Activated CD8-positive, alpha-beta T cell treated with anti-CD3 and anti-CD28 coated beads, Interleukin-2, amount 10 ng/mL, durations not matched to agents 7 days and 5 days (primary cell): ENCODE results near the gene USP14. TPM values are rescaled to one million over a fixed set of nuclear protein-coding genes. Genes with fewer than 3 reads are reported as not detected.
"Not testable (repeated sequence)": the region's sequence is repeated elsewhere in the genome, so short reads cannot be mapped to it uniquely, and the experiment has no call there.

Source experiments
- ATAC-seq: fragments of 150-1000 bp; cut with Tn5 transposase; one replicate; pipeline ENCODE4 v1.10.0; 2021; ENCODE audit warnings: moderate library complexity
- CTCF ChIA-PET: fragments of 350-600 bp; sonication (Branson Sonifier 250); formaldehyde crosslinking; loops from one replicate; lab custom pipeline; 2021; ENCODE audit warnings: antibody characterized with exemption; lab: Charles Lee
- POLR2A ChIA-PET: fragments of 350-600 bp; sonication (Branson Sonifier 250); formaldehyde crosslinking; loops from one replicate; lab custom pipeline; 2021; ENCODE audit warnings: antibody characterized with exemption; lab: Charles Lee
- DNase-seq: peaks from one replicate; pipeline ENCODE4 v3.0.0-alpha.2; 2020
- H3K27ac Mint-ChIP-seq: one replicate; pipeline ENCODE4 v1.8.0; 2021; ENCODE audit warnings: mild to moderate bottlenecking, mixed read lengths
- H3K27me3 Mint-ChIP-seq: one replicate; pipeline ENCODE4 v1.8.0; 2021; ENCODE audit warnings: low read depth, mixed read lengths
- H3K36me3 Mint-ChIP-seq: one replicate; pipeline ENCODE4 v1.8.0; 2021; ENCODE audit warnings: low read depth, mixed read lengths
- H3K4me1 Mint-ChIP-seq: one replicate; pipeline ENCODE4 v1.8.0; 2021; ENCODE audit warnings: low read depth, mixed read lengths
- H3K4me3 Mint-ChIP-seq: one replicate; pipeline ENCODE4 v1.8.0; 2021; ENCODE audit warnings: mild to moderate bottlenecking, mixed read lengths
- H3K9me3 Mint-ChIP-seq: one replicate; pipeline ENCODE4 v1.8.0; 2022; ENCODE audit warnings: mixed read lengths; ENCODE audit not compliant: insufficient read depth
- total RNA-seq, 2 experiments: library from RNA; stranded (reverse); gene quantifications; one replicate each; pipeline ENCODE4 v1.2.3, GENCODE V29; 2021

Gene USP14
- 10 to 100 TPM; 71.9 to 82.7 TPM for total RNA-seq

- Mint-ChIP-seq H3K4me3 (peak within 1 kb of the TSS; percentile 88), H3K27me3 (no peaks in the 10 kb centered on the region), H3K27ac (peak within 1 kb of the TSS; percentile 92), H3K9me3 (no peaks in the 10 kb centered on the region), H3K36me3 (peaks cover 14% of the 10 kb centered on the region), H3K4me1 (peaks cover 35% of the 10 kb centered on the region)
- peak; percentile 95 for ATAC-seq
- CTCF ChIA-PET = interaction anchor here (0.7 kb wide), 1 partner anchor 22 kb away, joined by 3 read pairs; no protein-coding TSS in a partner anchor
- DNase-seq = peak; percentile 99
- POLR2A ChIA-PET = interaction anchor here (1.0 to 2.1 kb wide), 2 partner anchors 78 to 110 kb away, joined by 5 to 22 read pairs; partner anchors contain the start of gene THOC1
These were observed at the start of gene USP14 for GRCh38 chr18:158128-159036. USP14 (plus strand) TSS chr18:158557; CDS start chr18:158699, 142 bp downstream.

- ATAC-seq, H3K36me3 Mint-ChIP-seq, H3K27me3 Mint-ChIP-seq, H3K4me1 Mint-ChIP-seq, DNase-seq, H3K27ac Mint-ChIP-seq, POLR2A ChIA-PET, H3K4me3 Mint-ChIP-seq: not testable (repeated sequence)
- peaks cover 23% of the 10 kb centered on the region for H3K9me3 Mint-ChIP-seq
- CTCF ChIA-PET = interaction anchor here (0.7 kb wide), 1 partner anchor 369 kb away, joined by 3 read pairs; no protein-coding TSS in a partner anchor
These were observed 49.7 kb upstream of the USP14 start for GRCh38 chr18:108665-109063.

- H3K27me3 Mint-ChIP-seq, H3K4me1 Mint-ChIP-seq, H3K27ac Mint-ChIP-seq, ATAC-seq, H3K36me3 Mint-ChIP-seq, H3K4me3 Mint-ChIP-seq, POLR2A ChIA-PET: not testable (repeated sequence)
- CTCF ChIA-PET = interaction anchor here (0.6 to 0.7 kb wide), 2 partner anchors 158 to 369 kb away, joined by 3 read pairs; partner anchors contain the start of gene THOC1
- H3K9me3 Mint-ChIP-seq = peaks cover 23% of the 10 kb centered on the region
- peak; percentile 74 for DNase-seq
These were observed 49.0 kb upstream of the USP14 start for GRCh38 chr18:109130-109921.

GRCh38 chr18:109922-110261, 48.5 kb upstream of the USP14 start:
- ATAC-seq, POLR2A ChIA-PET, H3K27me3 Mint-ChIP-seq, H3K36me3 Mint-ChIP-seq, H3K27ac Mint-ChIP-seq, H3K4me3 Mint-ChIP-seq, H3K4me1 Mint-ChIP-seq: not testable (repeated sequence)
- CTCF ChIA-PET = interaction anchor here (0.6 kb wide), 1 partner anchor 158 kb away, joined by 3 read pairs; the partner anchor contains the start of gene THOC1
- H3K9me3 Mint-ChIP-seq = peaks cover 23% of the 10 kb centered on the region
- DNase-seq = peak; percentile 32

GRCh38 chr18:110351-111201, 47.8 kb upstream of the USP14 start:
- POLR2A ChIA-PET, H3K27ac Mint-ChIP-seq, H3K36me3 Mint-ChIP-seq, ATAC-seq, CTCF ChIA-PET, H3K4me1 Mint-ChIP-seq, H3K4me3 Mint-ChIP-seq, H3K27me3 Mint-ChIP-seq: not testable (repeated sequence)
- peaks cover 23% of the 10 kb centered on the region for H3K9me3 Mint-ChIP-seq
- DNase-seq = peak; percentile 38

- H3K9me3 Mint-ChIP-seq = peaks cover 23% of the 10 kb centered on the region
- H3K4me1 Mint-ChIP-seq = peaks cover 7% of the 10 kb centered on the region
- peaks cover 5% of the 10 kb centered on the region for H3K27me3 Mint-ChIP-seq
- peak overlapping the region; percentile 77 for H3K27ac Mint-ChIP-seq
- ATAC-seq (peak; percentile 71), DNase-seq (peak; percentile 74)
- H3K4me3 Mint-ChIP-seq = peak overlapping the region; percentile 71
- ChIA-PET CTCF (no interaction called here), POLR2A (no interaction called here)
- H3K36me3 Mint-ChIP-seq = peaks cover 5% of the 10 kb centered on the region
These were observed 46.9 kb upstream of the USP14 start for GRCh38 chr18:111306-112014.

- H3K27ac Mint-ChIP-seq, ATAC-seq, H3K27me3 Mint-ChIP-seq, POLR2A ChIA-PET, CTCF ChIA-PET, H3K36me3 Mint-ChIP-seq, H3K4me1 Mint-ChIP-seq: not testable (repeated sequence)
- DNase-seq = peak; percentile 26
- Mint-ChIP-seq H3K4me3 (peak overlapping the region; percentile 20), H3K9me3 (peaks cover 20% of the 10 kb centered on the region)
These were observed 46.2 kb upstream of the USP14 start for GRCh38 chr18:112015-112733.

GRCh38 chr18:120539-121260, 37.7 kb upstream of the USP14 start:
- H3K9me3 Mint-ChIP-seq, DNase-seq, ATAC-seq, H3K27ac Mint-ChIP-seq, H3K27me3 Mint-ChIP-seq, H3K4me1 Mint-ChIP-seq, POLR2A ChIA-PET, H3K36me3 Mint-ChIP-seq, H3K4me3 Mint-ChIP-seq, CTCF ChIA-PET: not testable (repeated sequence)

GRCh38 chr18:135045-135444, 23.3 kb upstream of the USP14 start:
- Mint-ChIP-seq H3K9me3 (no peaks in the 10 kb centered on the region), H3K4me1 (peaks cover 8% of the 10 kb centered on the region), H3K36me3 (peaks cover 5% of the 10 kb centered on the region), H3K27me3 (no peaks in the 10 kb centered on the region), H3K4me3 (no peak overlapping the region), H3K27ac (no peak overlapping the region)
- ATAC-seq = no peak
- POLR2A ChIA-PET = no interaction called here
- no peak for DNase-seq
- CTCF ChIA-PET = no interaction called here

GRCh38 chr18:136433-136832, 21.9 kb upstream of the USP14 start:
- Mint-ChIP-seq H3K4me3 (no peak overlapping the region), H3K36me3 (peaks cover 3% of the 10 kb centered on the region), H3K9me3 (no peaks in the 10 kb centered on the region), H3K27me3 (no peaks in the 10 kb centered on the region), H3K4me1 (peaks cover 8% of the 10 kb centered on the region), H3K27ac (no peak overlapping the region)
- CTCF ChIA-PET = interaction anchor here (1.0 to 1.1 kb wide), 2 partner anchors 22 to 37 kb away, joined by 3 read pairs; partner anchors contain the start of gene USP14
- ATAC-seq (peak; percentile 83), DNase-seq (peak; percentile 62)
- POLR2A ChIA-PET = interaction anchor here (0.9 kb wide), 1 partner anchor 23 kb away, joined by 3 read pairs; no protein-coding TSS in a partner anchor
